NCI-H526 treated with DMSO at 0.1 percent for 48 hours (cell line): ENCODE data around the gene TAGLN2.

Experiments used
- DNase-seq: peaks from one replicate; lab custom pipeline; 2025; lab: John Stamatoyannopoulos, UW

The TAGLN2 gene

DNA sequence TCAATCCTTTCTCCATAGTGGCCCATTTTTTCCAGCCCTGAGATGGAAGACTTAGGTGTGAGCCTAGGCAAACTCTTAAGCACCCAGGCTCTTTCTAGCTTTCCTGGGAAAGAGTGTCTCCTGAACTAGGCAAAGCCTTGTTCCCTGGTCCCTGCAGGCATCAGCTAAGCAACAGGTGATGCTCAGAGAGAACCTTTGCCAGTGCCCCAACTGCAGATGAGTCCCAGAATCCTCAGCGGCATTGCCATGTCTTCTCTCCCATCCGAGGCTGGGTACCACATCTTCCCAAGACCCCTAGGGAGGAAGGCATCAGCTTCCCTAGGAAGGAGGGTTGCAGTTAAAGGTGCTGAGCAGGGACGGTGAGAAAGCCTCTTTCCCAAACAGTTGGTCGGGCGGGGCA is 54.6 kb downstream of the TAGLN2 start:
- DNase-seq: no peak

DNA sequence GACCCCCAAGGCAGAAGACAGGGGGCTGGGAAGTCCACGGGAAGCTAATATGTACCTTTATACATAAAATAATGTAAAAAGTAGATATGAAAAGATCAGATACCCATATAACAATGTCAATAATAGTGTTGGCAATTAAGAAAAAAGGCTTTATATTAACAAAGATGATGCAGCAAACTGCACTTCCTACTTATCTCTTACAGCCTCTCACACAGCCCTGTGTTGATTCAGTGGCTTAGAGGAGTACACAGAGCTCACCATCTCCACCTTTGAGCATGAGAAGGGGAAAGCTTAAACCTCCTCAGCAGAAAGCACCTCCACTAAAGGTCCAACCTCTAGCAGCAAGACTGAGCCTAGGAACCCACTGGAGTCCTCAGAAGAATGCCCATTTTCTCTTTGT is 55.7 kb downstream of the TAGLN2 start:
- no peak for DNase-seq

- DNase-seq: no peak
These were observed 56.1 kb downstream of the TAGLN2 start for GRCh38 chr1:159869173-159869572.

GRCh38 chr1:159868766-159869165 is 56.5 kb downstream of the TAGLN2 start:
- no peak for DNase-seq
